GM21367 (cell line): ENCODE results near the gene DIDO1.

Experiments
- ATAC-seq: cut with Tn5 transposase; IDR thresholded peaks from one replicate; pipeline ENCODE4 v1.9.1; 2021; ENCODE audit not compliant: unreplicated experiment

DIDO1 gene

GRCh38 chr20:62911701-62912280 is 14.5 kb downstream of the DIDO1 start:
- no peak for ATAC-seq

GRCh38 chr20:62910777-62911497 is 15.4 kb downstream of the DIDO1 start:
- no peak for ATAC-seq

GRCh38 chr20:62910217-62910766 is 16.0 kb downstream of the DIDO1 start:
- ATAC-seq, result no peak

- no peak for ATAC-seq
Observed at GRCh38 chr20:62908971-62909791, 17.1 kb downstream of the DIDO1 start.

- no peak for ATAC-seq
Observed at GRCh38 chr20:62907384-62908317, 18.7 kb downstream of the DIDO1 start.

GRCh38 chr20:62906647-62907375 is 19.5 kb downstream of the DIDO1 start:
- ATAC-seq, result no peak

GRCh38 chr20:62906209-62906608 is 20.1 kb downstream of the DIDO1 start:
- no peak for ATAC-seq

- ATAC-seq, result no peak
Observed at GRCh38 chr20:62905536-62906117, 20.7 kb downstream of the DIDO1 start.

- ATAC-seq, result no peak
Observed at GRCh38 chr20:62902926-62903615, 23.2 kb downstream of the DIDO1 start.

GRCh38 chr20:62901891-62902290 is 24.4 kb downstream of the DIDO1 start:
- ATAC-seq, result no peak

GRCh38 chr20:62900692-62901584 is 25.4 kb downstream of the DIDO1 start:
- ATAC-seq, result no peak

GRCh38 chr20:62900052-62900691 is 26.1 kb downstream of the DIDO1 start:
- ATAC-seq, result peak; percentile 69

GRCh38 chr20:62899633-62900051 is 26.7 kb downstream of the DIDO1 start:
- ATAC-seq, result no peak

- ATAC-seq, result no peak
Observed at GRCh38 chr20:62898970-62899632, 27.2 kb downstream of the DIDO1 start.

GRCh38 chr20:62898093-62898964 is 28.0 kb downstream of the DIDO1 start:
- ATAC-seq, result no peak

GRCh38 chr20:62897666-62898065 is 28.6 kb downstream of the DIDO1 start:
- ATAC-seq, result no peak
